ENCODE data around the gene B9D1.

The B9D1 gene

GRCh38 chr17:19377602-19378415, 15.3 kb upstream of the B9D1 start:
- DNase-seq = peak; percentile 90 to 100 (median 99)

GRCh38 chr17:19376811-19377210, 14.3 kb upstream of the B9D1 start:
- no peak for DNase-seq

- DNase-seq = no peak
Measured at GRCh38 chr17:19375732-19376131, 13.2 kb upstream of the B9D1 start.

- peak in 1 of 51 donors; percentile 21 for DNase-seq
Measured at GRCh38 chr17:19374136-19374535, 11.6 kb upstream of the B9D1 start.

- no peak for DNase-seq
Measured at GRCh38 chr17:19372866-19373504, 10.5 kb upstream of the B9D1 start.

- no peak for DNase-seq
Measured at GRCh38 chr17:19372439-19372838, 9.9 kb upstream of the B9D1 start.

GRCh38 chr17:19372011-19372370, 9.5 kb upstream of the B9D1 start:
- no peak for DNase-seq

- no peak for DNase-seq
Measured at GRCh38 chr17:19371259-19372010, 8.9 kb upstream of the B9D1 start.

GRCh38 chr17:19370493-19370960, 8.0 kb upstream of the B9D1 start:
- DNase-seq = no peak

GRCh38 chr17:19369846-19370492, 7.4 kb upstream of the B9D1 start:
- DNase-seq = no peak

GRCh38 chr17:19369107-19369778, 6.7 kb upstream of the B9D1 start:
- no peak for DNase-seq

- DNase-seq = no peak
Measured at GRCh38 chr17:19368229-19368628, 5.7 kb upstream of the B9D1 start.

- DNase-seq = no peak
Measured at GRCh38 chr17:19366637-19366972, 4.1 kb upstream of the B9D1 start.

- no peak for DNase-seq
Measured at GRCh38 chr17:19365833-19366636, 3.5 kb upstream of the B9D1 start.

- DNase-seq = no peak
Measured at GRCh38 chr17:19365499-19365817, 2.9 kb upstream of the B9D1 start.

- DNase-seq = peak in 1 of 51 donors; percentile 50
Measured at GRCh38 chr17:19364699-19365498, 2.4 kb upstream of the B9D1 start.

GRCh38 chr17:19363460-19364035, 1.0 kb upstream of the B9D1 start:
- DNase-seq = no peak

GRCh38 chr17:19363114-19363438, 553 bp upstream of the B9D1 start:
- no peak for DNase-seq

- DNase-seq = no peak
Measured at GRCh38 chr17:19361944-19362276, 613 bp downstream of the B9D1 start.

GRCh38 chr17:19361326-19361725, 1.2 kb downstream of the B9D1 start:
- DNase-seq = peak in 1 of 51 donors; percentile 33

Measured in hypothalamus (tissue), 51 donors.